Parietal lobe (tissue), 2 donors: ENCODE measurements around the gene HTT. TPM values are rescaled to one million over a fixed set of nuclear protein-coding genes. Genes with fewer than 3 reads are reported as not detected.

Experiments
- small RNA-seq: library from RNA; depleted of rRNA; stranded (forward); fragments of <200 nt; gene quantifications from one replicate; pipeline ENCODE3, GENCODE V24; 2014; ENCODE audit warnings: low replicate concordance
- total RNA-seq: library from RNA; depleted of rRNA; stranded (reverse); fragments of >200 nt; gene quantifications from one replicate; pipeline ENCODE4 v1.2.3, GENCODE V29; 2014

The HTT gene
- 210 TPM for total RNA-seq

DNA sequence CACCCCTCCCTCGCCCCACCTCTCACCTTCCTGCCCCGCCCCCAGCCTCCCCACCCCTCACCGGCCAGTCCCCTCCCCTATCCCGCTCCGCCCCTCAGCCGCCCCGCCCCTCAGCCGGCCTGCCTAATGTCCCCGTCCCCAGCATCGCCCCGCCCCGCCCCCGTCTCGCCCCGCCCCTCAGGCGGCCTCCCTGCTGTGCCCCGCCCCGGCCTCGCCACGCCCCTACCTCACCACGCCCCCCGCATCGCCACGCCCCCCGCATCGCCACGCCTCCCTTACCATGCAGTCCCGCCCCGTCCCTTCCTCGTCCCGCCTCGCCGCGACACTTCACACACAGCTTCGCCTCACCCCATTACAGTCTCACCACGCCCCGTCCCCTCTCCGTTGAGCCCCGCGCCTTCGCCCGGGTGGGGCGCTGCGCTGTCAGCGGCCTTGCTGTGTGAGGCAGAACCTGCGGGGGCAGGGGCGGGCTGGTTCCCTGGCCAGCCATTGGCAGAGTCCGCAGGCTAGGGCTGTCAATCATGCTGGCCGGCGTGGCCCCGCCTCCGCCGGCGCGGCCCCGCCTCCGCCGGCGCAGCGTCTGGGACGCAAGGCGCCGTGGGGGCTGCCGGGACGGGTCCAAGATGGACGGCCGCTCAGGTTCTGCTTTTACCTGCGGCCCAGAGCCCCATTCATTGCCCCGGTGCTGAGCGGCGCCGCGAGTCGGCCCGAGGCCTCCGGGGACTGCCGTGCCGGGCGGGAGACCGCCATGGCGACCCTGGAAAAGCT lies at the start of gene HTT, which contains the start of gene HTT-AS:
TSS of gene HTT (plus strand) at position 604 of the 768 bp plus-strand sequence. CDS start at position 749, 145 bp downstream.
TSS of gene HTT-AS (minus strand) at position 461 of the 768 bp plus-strand sequence.

DNA sequence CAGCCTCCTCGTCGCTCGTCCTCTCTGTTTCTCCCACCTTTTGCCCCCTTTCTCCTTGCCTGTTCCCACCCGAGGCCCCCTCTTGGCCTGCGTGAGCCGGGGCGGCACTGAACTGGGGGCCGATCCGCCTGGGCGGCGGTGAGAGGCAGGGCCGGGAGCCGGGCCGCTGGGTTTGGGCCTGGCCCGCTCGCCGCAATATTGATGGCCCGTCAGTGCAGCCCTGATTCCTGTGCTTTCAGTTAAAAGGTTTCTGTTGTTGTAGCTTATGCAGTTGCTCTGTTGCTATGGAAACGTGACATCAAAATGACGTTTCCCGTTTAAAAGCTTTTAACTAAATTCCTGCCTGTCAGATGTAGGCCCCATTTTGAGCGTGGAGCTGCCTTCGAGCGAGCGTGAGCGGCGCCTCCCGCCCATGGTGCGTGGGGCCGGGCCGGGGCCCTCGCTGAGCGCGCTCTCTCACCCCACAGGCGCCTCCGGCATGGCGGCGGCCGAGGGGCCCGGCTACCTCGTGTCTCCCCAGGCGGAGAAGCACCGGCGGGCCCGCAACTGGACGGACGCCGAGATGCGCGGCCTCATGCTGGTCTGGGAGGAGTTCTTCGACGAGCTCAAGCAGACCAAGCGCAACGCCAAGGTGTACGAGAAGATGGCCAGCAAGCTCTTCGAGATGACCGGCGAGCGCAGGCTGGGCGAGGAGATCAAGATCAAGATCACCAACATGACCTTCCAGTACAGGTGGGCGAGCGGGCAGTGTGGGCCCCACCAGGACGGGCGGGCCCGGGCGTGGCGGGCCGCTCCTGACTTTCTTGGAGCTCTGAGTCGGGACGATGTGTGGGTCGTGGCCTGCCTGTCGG lies 174.6 kb downstream of the HTT start, which contains the start of gene MSANTD1:
TSS of gene MSANTD1 (plus strand) at position 349 of the 851 bp plus-strand sequence. CDS start at position 413, 64 bp downstream.

DNA sequence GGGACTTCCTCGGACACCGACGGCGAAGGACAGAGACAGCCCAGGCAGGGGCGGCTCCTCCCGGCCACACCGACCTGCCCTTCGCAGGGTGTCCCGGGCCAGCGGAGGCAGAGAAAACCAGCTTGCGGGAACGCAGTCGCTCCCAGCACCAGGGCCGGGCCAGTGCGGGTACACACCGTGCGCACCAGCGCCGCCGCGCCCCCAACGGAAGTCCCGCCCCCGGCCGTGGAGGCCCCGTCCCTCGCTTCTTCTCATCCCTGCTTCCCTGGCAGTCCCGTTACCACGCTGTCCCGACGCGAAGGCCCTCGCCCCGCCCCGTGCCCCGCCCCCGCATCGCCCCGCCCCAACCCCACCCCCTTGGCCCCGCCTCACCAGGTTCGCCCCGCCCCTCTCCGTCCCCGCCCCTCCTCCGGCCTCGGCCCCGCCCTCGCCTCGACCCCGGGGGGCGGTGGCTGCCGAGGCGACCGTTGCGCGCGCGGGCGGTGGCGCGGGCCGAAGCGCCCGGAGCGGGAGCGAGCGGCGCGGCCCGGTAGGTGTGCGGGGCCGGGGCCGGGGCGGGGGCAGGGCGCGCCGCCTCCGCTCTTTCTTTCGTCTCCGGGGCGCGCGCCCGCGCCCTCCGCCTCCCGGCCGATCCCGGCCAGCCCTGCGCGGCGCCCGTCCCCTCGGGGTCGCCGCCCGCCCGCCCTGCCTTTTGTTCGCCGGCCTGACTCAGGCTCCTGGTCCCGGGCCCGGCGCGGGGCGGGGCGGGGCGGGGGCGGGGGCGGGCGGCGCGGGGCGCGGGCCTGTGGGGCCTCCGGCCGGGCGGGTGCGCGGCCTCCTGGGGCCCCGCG lies 218.3 kb downstream of the HTT start, which contains the start of gene RGS12:
TSS of gene RGS12 (plus strand) at position 451 of the 830 bp plus-strand sequence. CDS start 23,150 bp downstream, outside the sequence.

Small RNA genes lying within 50 kb of the gene (small RNA-seq; reads per million reads assigned to genes)
- not detected for gene RF02134
- not detected for gene RF02135
- not detected for gene RNU6-204P

Other genes starting within 250 kb of the HTT start
- 324 TPM for gene ADD1, start 230.8 kb upstream of the HTT start, total RNA-seq
- gene NOP14, start 111.3 kb upstream of the HTT start, total RNA-seq, result 8.1 TPM
- 37.6 TPM for gene GRK4, start 111.1 kb upstream of the HTT start, total RNA-seq
- not detected for gene HTT-AS, start 143 bp upstream of the HTT start, total RNA-seq
- 11.0 TPM for gene MSANTD1, start 174.5 kb downstream of the HTT start, total RNA-seq
- 133 TPM for gene RGS12, start 218.3 kb downstream of the HTT start, total RNA-seq